ENCODE measurements around the gene PAPSS1.

DNA sequence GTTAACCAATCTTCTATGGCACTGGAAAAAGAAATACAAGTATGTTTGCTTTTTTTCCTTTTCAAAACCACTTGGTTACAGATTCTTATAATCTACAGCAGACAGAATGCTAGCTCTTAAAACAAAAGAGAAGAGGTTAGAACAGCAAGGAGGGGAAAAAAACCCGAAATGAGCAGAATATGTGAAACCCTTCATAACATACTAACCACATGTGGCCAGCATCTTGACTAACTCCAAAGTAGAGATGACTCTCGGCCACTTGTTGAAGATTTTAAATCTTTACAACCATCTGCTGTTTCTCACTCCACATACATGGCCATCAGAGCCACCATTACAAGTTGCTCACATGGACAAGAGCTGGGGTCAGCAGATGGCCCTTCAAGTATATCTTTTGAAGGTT lies 100.3 kb downstream of the PAPSS1 start:
- TF ChIP-seq MAZ (IDR thresholded peaks at IDR 0.05; ENCODE audit: borderline replicate concordance, low read depth, low read length) (no peak), EP300 (IDR thresholded peaks at IDR 0.05) (no peak), RNF2 (IDR thresholded peaks at IDR 0.05; ENCODE audit: borderline replicate concordance, low read depth) (no peak), SREBF2 (IDR thresholded peaks at IDR 0.05) (no peak), SMC3 (IDR thresholded peaks at IDR 0.05) (no peak), ESRRA (IDR thresholded peaks at IDR 0.05; ENCODE audit: borderline replicate concordance, low read length) (no peak), NFE2L2 (conservative IDR thresholded peaks at IDR 0.05; ENCODE audit: low read length) (no peak), FOSL2 (IDR thresholded peaks at IDR 0.05) (no peak), FOSL2 (CRISPR knock-in tag; IDR thresholded peaks at IDR 0.05) (no peak), MAFK (IDR thresholded peaks at IDR 0.05; ENCODE audit: partially characterized antibody) (no peak), JUNB (IDR thresholded peaks at IDR 0.05) (no peak)
- TF ChIP-seq, protein P1, sequence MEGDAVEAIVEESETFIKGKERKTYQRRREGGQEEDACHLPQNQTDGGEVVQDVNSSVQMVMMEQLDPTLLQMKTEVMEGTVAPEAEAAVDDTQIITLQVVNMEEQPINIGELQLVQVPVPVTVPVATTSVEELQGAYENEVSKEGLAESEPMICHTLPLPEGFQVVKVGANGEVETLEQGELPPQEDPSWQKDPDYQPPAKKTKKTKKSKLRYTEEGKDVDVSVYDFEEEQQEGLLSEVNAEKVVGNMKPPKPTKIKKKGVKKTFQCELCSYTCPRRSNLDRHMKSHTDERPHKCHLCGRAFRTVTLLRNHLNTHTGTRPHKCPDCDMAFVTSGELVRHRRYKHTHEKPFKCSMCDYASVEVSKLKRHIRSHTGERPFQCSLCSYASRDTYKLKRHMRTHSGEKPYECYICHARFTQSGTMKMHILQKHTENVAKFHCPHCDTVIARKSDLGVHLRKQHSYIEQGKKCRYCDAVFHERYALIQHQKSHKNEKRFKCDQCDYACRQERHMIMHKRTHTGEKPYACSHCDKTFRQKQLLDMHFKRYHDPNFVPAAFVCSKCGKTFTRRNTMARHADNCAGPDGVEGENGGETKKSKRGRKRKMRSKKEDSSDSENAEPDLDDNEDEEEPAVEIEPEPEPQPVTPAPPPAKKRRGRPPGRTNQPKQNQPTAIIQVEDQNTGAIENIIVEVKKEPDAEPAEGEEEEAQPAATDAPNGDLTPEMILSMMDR (IDR thresholded peaks at IDR 0.05): no peak
- TF ChIP-seq, protein P2, sequence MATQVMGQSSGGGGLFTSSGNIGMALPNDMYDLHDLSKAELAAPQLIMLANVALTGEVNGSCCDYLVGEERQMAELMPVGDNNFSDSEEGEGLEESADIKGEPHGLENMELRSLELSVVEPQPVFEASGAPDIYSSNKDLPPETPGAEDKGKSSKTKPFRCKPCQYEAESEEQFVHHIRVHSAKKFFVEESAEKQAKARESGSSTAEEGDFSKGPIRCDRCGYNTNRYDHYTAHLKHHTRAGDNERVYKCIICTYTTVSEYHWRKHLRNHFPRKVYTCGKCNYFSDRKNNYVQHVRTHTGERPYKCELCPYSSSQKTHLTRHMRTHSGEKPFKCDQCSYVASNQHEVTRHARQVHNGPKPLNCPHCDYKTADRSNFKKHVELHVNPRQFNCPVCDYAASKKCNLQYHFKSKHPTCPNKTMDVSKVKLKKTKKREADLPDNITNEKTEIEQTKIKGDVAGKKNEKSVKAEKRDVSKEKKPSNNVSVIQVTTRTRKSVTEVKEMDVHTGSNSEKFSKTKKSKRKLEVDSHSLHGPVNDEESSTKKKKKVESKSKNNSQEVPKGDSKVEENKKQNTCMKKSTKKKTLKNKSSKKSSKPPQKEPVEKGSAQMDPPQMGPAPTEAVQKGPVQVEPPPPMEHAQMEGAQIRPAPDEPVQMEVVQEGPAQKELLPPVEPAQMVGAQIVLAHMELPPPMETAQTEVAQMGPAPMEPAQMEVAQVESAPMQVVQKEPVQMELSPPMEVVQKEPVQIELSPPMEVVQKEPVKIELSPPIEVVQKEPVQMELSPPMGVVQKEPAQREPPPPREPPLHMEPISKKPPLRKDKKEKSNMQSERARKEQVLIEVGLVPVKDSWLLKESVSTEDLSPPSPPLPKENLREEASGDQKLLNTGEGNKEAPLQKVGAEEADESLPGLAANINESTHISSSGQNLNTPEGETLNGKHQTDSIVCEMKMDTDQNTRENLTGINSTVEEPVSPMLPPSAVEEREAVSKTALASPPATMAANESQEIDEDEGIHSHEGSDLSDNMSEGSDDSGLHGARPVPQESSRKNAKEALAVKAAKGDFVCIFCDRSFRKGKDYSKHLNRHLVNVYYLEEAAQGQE (IDR thresholded peaks at IDR 0.05): no peak
- TF ChIP-seq, protein P3, sequence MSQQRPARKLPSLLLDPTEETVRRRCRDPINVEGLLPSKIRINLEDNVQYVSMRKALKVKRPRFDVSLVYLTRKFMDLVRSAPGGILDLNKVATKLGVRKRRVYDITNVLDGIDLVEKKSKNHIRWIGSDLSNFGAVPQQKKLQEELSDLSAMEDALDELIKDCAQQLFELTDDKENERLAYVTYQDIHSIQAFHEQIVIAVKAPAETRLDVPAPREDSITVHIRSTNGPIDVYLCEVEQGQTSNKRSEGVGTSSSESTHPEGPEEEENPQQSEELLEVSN (IDR thresholded peaks at IDR 0.05; ENCODE audit: borderline replicate concordance, low read depth): no peak

Measured in A549 (cell line).